Inflammatory macrophage treated with lipopolysaccharide for 4 hours (primary cell): ENCODE data around the gene RAPSN.
A peak's percentile ranks its signal among the peaks of the same experiment; 100 is the strongest.

Source experiments
- DNase-seq: peaks from one replicate; pipeline ENCODE4 v3.0.0-alpha.2; 2020

The RAPSN gene

GRCh38 chr11:47387944-47388696, 60.8 kb downstream of the RAPSN start:
- peak; percentile 98 for DNase-seq
